HEK293 (cell line): ENCODE measurements around the gene IMPDH1.

Experiments
- CTCF ChIA-PET: fragments of 350-600 bp; formaldehyde crosslinking; extraction: SDS; loops from one replicate; lab custom pipeline; 2021; ENCODE audit warnings: antibody characterized with exemption; lab: Yijun Ruan, JAX
- POLR2A ChIA-PET: fragments of 300-600 bp; formaldehyde crosslinking; extraction: SDS; loops from one replicate; lab custom pipeline; 2020; ENCODE audit warnings: antibody characterized with exemption, inconsistent platforms; lab: Yijun Ruan, JAX
- H3K27ac ChIP-seq: fragments of 200-500 bp; sonication (Bioruptor generic); 2 replicates; pipeline ENCODE4 v1.5.1; 2014; ENCODE audit warnings: low read depth, low read length, control low read depth, inconsistent platforms; ENCODE audit errors: extremely low read depth
- H3K36me3 ChIP-seq, 2 experiments: fragments of 200-500 bp in 1 of 2; sonication (Bioruptor generic) in 1 of 2; 1 replicate in 1 of 2; 2 replicates in 1 of 2; pipeline ENCODE4 v1.5.1; 2014 to 2017; ENCODE audit warnings: inconsistent platforms in 2 of 2, low read length in 2 of 2; ENCODE audit not compliant: control insufficient read depth in 2 of 2, insufficient read depth in 1 of 2
- H3K4me1 ChIP-seq: fragments of 200-500 bp; sonication (Bioruptor generic); 2 replicates; pipeline ENCODE4 v1.5.1; 2014; ENCODE audit warnings: mild to moderate bottlenecking, low read length, inconsistent platforms; ENCODE audit not compliant: control insufficient read depth, insufficient read depth
- H3K4me3 ChIP-seq: 2 replicates; pipeline ENCODE4 v1.5.1; 2011; ENCODE audit warnings: low read depth, mild to moderate bottlenecking, control low read depth, low read length, moderate library complexity
- H3K9me3 ChIP-seq: fragments of 200-500 bp; sonication (Bioruptor generic); 2 replicates; pipeline ENCODE4 v1.5.1; 2014; ENCODE audit warnings: low read depth, low read length, inconsistent platforms; ENCODE audit not compliant: control insufficient read depth, insufficient read depth
- PATZ1 ChIP-seq: fragments of 450-650 bp; formaldehyde crosslinking; IDR thresholded peaks from 2 replicates; pipeline ENCODE4 v1.5.1; 2016; ENCODE audit warnings: missing biosample characterization, missing genetic modification characterization
- PRDM10 ChIP-seq: fragments of 450-650 bp; formaldehyde crosslinking; IDR thresholded peaks from 2 replicates; pipeline ENCODE4 v1.5.1; 2016; ENCODE audit warnings: missing biosample characterization, missing genetic modification characterization
- ZEB2 ChIP-seq: fragments of 450-650 bp; formaldehyde crosslinking; IDR thresholded peaks from 2 replicates; pipeline ENCODE4 v1.5.1; 2016; ENCODE audit warnings: missing biosample characterization, missing genetic modification characterization
- ZFP37 ChIP-seq: fragments of 450-650 bp; formaldehyde crosslinking; IDR thresholded peaks from 2 replicates; pipeline ENCODE4 v1.5.1; 2016; ENCODE audit warnings: missing biosample characterization, missing genetic modification characterization
- ZNF2 ChIP-seq: fragments of 450-650 bp; formaldehyde crosslinking; IDR thresholded peaks from 2 replicates; pipeline ENCODE4 v1.5.1; 2016; ENCODE audit warnings: missing biosample characterization, missing genetic modification characterization
- ZNF239 ChIP-seq: fragments of 450-650 bp; formaldehyde crosslinking; IDR thresholded peaks from 2 replicates; pipeline ENCODE4 v1.5.1; 2016; ENCODE audit warnings: missing biosample characterization, missing genetic modification characterization
- ZNF24 ChIP-seq: fragments of 450-650 bp; formaldehyde crosslinking; IDR thresholded peaks from 2 replicates; pipeline ENCODE4 v1.5.1; 2016; ENCODE audit warnings: missing biosample characterization, missing genetic modification characterization
- ZNF335 ChIP-seq: fragments of 450-650 bp; formaldehyde crosslinking; conservative IDR thresholded peaks from 2 replicates; pipeline ENCODE4 v1.5.1; 2016; ENCODE audit warnings: missing biosample characterization, missing genetic modification characterization
- ZNF416 ChIP-seq: fragments of 450-650 bp; formaldehyde crosslinking; IDR thresholded peaks from 2 replicates; pipeline ENCODE4 v1.5.1; 2016; ENCODE audit warnings: missing biosample characterization, missing genetic modification characterization
- ZNF521 ChIP-seq: fragments of 450-650 bp; formaldehyde crosslinking; IDR thresholded peaks from 2 replicates; pipeline ENCODE4 v1.5.1; 2017; ENCODE audit warnings: missing biosample characterization, mild to moderate bottlenecking, missing genetic modification characterization
- ZNF530 ChIP-seq: fragments of 450-650 bp; formaldehyde crosslinking; IDR thresholded peaks from 2 replicates; pipeline ENCODE4 v1.5.1; 2016; ENCODE audit warnings: low read depth, missing biosample characterization, missing genetic modification characterization
- ZNF561 ChIP-seq: fragments of 450-650 bp; IDR thresholded peaks from 2 replicates; pipeline ENCODE4 v1.5.1; 2018; ENCODE audit warnings: missing biosample characterization, missing genetic modification characterization, borderline replicate concordance
- ZNF580 ChIP-seq: fragments of 450-650 bp; formaldehyde crosslinking; IDR thresholded peaks from 2 replicates; pipeline ENCODE4 v1.5.1; 2016; ENCODE audit warnings: missing biosample characterization, missing genetic modification characterization
- ZNF654 ChIP-seq: fragments of 450-650 bp; formaldehyde crosslinking; IDR thresholded peaks from 2 replicates; pipeline ENCODE4 v1.5.1; 2016; ENCODE audit warnings: low read depth, missing biosample characterization, missing genetic modification characterization
- ZNF670 ChIP-seq: fragments of 450-650 bp; formaldehyde crosslinking; IDR thresholded peaks from 2 replicates; pipeline ENCODE4 v1.5.1; 2016; ENCODE audit warnings: missing biosample characterization, missing genetic modification characterization, low read depth
- ZNF776 ChIP-seq: fragments of 450-650 bp; formaldehyde crosslinking; IDR thresholded peaks from 2 replicates; pipeline ENCODE4 v1.5.0; 2017; ENCODE audit warnings: missing biosample characterization, missing genetic modification characterization, borderline replicate concordance
- ZSCAN23 ChIP-seq: fragments of 450-650 bp; formaldehyde crosslinking; IDR thresholded peaks from 2 replicates; pipeline ENCODE4 v1.5.1; 2016; ENCODE audit warnings: missing biosample characterization, missing genetic modification characterization
- TF ChIP-seq, protein P1 (sequence below): fragments of 450-650 bp; formaldehyde crosslinking; IDR thresholded peaks from 2 replicates; pipeline ENCODE4 v1.5.1; 2016; ENCODE audit warnings: missing biosample characterization, missing genetic modification characterization

IMPDH1 gene

DNA sequence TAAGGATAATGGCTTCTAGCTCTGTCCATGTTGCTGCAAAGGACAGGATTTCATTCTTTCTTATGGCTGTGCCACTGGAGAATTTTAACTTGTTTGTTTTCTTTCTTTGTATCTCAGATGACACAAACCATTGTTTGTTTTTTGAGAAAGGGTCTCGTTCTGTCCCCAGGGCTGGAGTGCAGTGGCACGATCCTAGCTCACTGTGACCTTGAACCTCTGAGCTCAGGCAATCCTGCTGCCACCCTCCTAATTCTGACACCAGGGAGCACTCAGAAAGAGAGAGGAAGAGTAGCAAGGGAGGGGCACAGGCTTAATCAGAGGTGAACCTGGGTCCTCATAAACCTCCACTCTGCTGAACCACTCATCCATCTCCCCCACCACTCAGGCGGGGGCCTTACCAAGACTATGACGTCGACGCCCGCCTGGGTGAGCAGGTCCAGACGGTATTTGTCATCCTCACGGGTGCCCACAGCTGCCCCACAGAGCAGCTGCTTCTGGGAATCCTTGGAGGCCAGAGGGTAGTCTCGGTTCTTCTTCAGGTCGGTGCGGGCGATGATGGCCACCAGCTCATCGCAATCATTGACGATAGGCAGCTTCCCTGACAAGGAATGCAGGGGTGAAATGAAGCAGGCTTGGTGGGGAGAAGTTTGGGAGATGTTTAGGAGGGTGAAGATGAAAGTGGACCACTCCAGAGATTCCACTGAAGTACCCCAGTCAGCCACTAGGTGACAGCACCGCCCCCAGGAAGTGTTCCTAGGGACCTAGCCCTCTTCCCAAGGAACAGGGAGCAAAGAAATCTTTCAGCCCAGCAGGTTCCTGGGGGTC lies 11.6 kb downstream of the IMPDH1 start (continued):
- 0 out of 2 replicates have a peak, but pooled peaks have one; percentile 34 for TF ChIP-seq PRDM10 (tag by site-specific recombination)
- TF ChIP-seq ZNF580, result no peak
- peak; percentile 70 for TF ChIP-seq ZNF654 (tag by site-specific recombination)

GRCh38 chr7:128396357-128396756 lies 13.4 kb downstream of the IMPDH1 start:
- H3K4me1 ChIP-seq, result no peaks in the 10 kb centered on the region
- H3K36me3 ChIP-seq, result peaks cover 9 to 87% of the 10 kb centered on the region in 2 experiments; a peak in 2 of 3 replicates
- no peaks in the 10 kb centered on the region for H3K9me3 ChIP-seq
- POLR2A ChIA-PET, result no interaction called here
- no peak overlapping the region for H3K4me3 ChIP-seq
- no peak overlapping the region for H3K27ac ChIP-seq
- CTCF ChIA-PET, result interaction anchor here (0.6 to 7.3 kb wide), 4 partner anchors 30 to 487 kb away, joined by 3 to 160 read pairs (median 11); no protein-coding TSS in a partner anchor
- TF ChIP-seq ZNF776 (no peak), ZNF580 (no peak), ZNF335 (tag by site-specific recombination) (no peak), ZEB2 (no peak), ZNF561 (tag by site-specific recombination) (no peak), ZNF530 (no peak), PATZ1 (tag by site-specific recombination) (no peak), ZNF24 (no peak), ZFP37 (tag by site-specific recombination) (no peak), ZNF670 (tag by site-specific recombination) (no peak), ZNF521 (tag by site-specific recombination) (no peak), ZNF2 (tag by site-specific recombination) (no peak), ZNF239 (no peak)
- TF ChIP-seq, all 188 proteins: peak for 0

DNA sequence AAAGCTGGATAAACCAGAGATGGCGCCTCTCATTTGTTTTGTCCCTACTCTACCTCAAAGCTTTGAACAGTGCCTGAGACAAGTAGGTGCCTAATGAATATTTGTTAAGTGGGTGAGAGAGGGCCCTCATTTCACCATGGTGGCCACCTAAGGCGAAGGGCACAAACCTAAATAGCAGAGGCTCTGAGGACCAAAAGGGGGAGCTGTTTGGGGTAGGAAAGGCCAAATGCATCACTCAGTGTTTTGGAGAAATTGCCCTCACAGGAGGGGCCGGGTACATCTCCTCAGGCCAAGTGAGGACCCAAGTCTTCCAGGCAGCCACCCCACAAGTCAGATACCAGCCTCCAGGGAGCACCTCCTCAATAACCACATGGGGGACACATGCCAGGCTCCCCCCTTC lies 14.0 kb downstream of the IMPDH1 start:
- Histone ChIP-seq H3K4me1 (no peaks in the 10 kb centered on the region), H3K27ac (no peak overlapping the region), H3K9me3 (no peaks in the 10 kb centered on the region), H3K36me3 (peaks cover 9 to 81% of the 10 kb centered on the region in 2 experiments; a peak in 2 of 3 replicates)
- CTCF ChIA-PET, result interaction anchor here (0.6 to 2.2 kb wide), 5 partner anchors 19 to 488 kb away, joined by 3 to 19 read pairs (median 3); no protein-coding TSS in a partner anchor
- TF ChIP-seq ZNF416 (tag by site-specific recombination), result no peak
- TF ChIP-seq ZEB2, result no peak
- no peak for TF ChIP-seq ZSCAN23 (tag by site-specific recombination)
- TF ChIP-seq, protein P1, sequence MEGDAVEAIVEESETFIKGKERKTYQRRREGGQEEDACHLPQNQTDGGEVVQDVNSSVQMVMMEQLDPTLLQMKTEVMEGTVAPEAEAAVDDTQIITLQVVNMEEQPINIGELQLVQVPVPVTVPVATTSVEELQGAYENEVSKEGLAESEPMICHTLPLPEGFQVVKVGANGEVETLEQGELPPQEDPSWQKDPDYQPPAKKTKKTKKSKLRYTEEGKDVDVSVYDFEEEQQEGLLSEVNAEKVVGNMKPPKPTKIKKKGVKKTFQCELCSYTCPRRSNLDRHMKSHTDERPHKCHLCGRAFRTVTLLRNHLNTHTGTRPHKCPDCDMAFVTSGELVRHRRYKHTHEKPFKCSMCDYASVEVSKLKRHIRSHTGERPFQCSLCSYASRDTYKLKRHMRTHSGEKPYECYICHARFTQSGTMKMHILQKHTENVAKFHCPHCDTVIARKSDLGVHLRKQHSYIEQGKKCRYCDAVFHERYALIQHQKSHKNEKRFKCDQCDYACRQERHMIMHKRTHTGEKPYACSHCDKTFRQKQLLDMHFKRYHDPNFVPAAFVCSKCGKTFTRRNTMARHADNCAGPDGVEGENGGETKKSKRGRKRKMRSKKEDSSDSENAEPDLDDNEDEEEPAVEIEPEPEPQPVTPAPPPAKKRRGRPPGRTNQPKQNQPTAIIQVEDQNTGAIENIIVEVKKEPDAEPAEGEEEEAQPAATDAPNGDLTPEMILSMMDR, result 0 out of 2 replicates have a peak, but pooled peaks have one; percentile 25
- TF ChIP-seq, all 188 proteins: peak for 1
- POLR2A ChIA-PET, result interaction anchor here (0.6 kb wide), 1 partner anchor 79 kb away, joined by 3 read pairs; no protein-coding TSS in a partner anchor
- no peak overlapping the region for H3K4me3 ChIP-seq
